Measurements from ENCODE around the gene OASL.

The OASL gene

DNA sequence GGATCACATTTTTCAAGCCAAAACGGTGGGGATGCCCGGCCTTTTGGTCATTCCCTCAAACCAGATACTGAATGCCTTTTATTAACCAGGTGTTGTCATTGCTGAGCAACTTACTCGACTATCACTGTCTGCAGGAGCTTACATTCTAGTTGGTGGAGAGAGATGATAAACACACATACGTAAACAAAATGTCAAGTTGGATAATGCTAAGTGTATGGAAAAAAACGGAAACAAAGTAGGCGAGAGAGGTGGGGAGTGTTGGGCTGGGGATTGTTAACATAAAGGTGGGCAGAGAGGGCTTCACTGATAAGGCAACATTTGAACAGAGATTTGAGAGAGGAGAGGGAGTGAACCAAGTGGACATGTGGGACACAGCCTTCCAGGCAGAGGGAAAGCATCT, 27.2 kb downstream of the OASL start:
- Histone ChIP-seq H3K4me3 (IDR thresholded peaks at IDR 0.05; ENCODE audit: insufficient read depth, low read depth, low read length) (no peak overlapping the region), H3K4me2 (no peak overlapping the region), H3K9ac (no peak overlapping the region), H3K27me3 (ENCODE audit: insufficient read depth, low read depth) (no peaks in the 10 kb centered on the region), H2AFZ (ENCODE audit: low read depth) (no peak overlapping the region), H3K79me2 (ENCODE audit: insufficient read depth, low read depth) (no peaks in the 10 kb centered on the region; the same call in 1 of the 2 replicates), H3K27ac (no peak overlapping the region), H3K4me1 (ENCODE audit: low read depth, poor library complexity, severe bottlenecking) (peaks cover 6% of the 10 kb centered on the region), H3K36me3 (ENCODE audit: insufficient read depth) (no peaks in the 10 kb centered on the region), H4K20me1 (ENCODE audit: insufficient read depth) (no peaks in the 10 kb centered on the region)
- TF ChIP-seq, protein P1, sequence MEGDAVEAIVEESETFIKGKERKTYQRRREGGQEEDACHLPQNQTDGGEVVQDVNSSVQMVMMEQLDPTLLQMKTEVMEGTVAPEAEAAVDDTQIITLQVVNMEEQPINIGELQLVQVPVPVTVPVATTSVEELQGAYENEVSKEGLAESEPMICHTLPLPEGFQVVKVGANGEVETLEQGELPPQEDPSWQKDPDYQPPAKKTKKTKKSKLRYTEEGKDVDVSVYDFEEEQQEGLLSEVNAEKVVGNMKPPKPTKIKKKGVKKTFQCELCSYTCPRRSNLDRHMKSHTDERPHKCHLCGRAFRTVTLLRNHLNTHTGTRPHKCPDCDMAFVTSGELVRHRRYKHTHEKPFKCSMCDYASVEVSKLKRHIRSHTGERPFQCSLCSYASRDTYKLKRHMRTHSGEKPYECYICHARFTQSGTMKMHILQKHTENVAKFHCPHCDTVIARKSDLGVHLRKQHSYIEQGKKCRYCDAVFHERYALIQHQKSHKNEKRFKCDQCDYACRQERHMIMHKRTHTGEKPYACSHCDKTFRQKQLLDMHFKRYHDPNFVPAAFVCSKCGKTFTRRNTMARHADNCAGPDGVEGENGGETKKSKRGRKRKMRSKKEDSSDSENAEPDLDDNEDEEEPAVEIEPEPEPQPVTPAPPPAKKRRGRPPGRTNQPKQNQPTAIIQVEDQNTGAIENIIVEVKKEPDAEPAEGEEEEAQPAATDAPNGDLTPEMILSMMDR (conservative IDR thresholded peaks at IDR 0.05; ENCODE audit: low read depth, low read length) = no peak

DNA sequence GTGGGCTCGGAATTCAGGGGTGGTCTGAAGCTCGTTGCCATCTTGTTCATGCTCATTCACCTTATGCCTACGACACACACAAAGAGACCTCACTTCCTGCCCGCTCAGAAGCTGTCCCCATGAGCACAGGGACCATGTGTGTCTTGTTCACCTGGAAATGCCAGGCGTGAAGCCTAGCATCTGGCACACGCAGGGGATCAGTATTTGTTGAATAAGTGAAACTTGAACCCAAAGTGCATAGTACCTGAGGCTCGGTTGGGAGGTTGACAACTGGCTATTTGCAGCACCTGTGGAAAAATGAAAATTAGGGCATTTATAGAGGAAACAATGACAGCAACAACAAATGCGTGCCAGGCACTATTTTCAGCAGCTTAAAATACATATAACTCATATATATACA, 28.2 kb downstream of the OASL start:
- Histone ChIP-seq H3K79me2 (ENCODE audit: insufficient read depth, low read depth) (no peaks in the 10 kb centered on the region; the same call in 1 of the 2 replicates), H3K27me3 (ENCODE audit: insufficient read depth, low read depth) (no peaks in the 10 kb centered on the region), H3K4me2 (no peak overlapping the region), H3K9ac (no peak overlapping the region), H3K27ac (no peak overlapping the region), H2AFZ (ENCODE audit: low read depth) (no peak overlapping the region), H3K36me3 (ENCODE audit: insufficient read depth) (no peaks in the 10 kb centered on the region), H3K4me1 (ENCODE audit: low read depth, poor library complexity, severe bottlenecking) (peaks cover 6% of the 10 kb centered on the region), H4K20me1 (ENCODE audit: insufficient read depth) (no peaks in the 10 kb centered on the region), H3K4me3 (IDR thresholded peaks at IDR 0.05; ENCODE audit: insufficient read depth, low read depth, low read length) (no peak overlapping the region)
- TF ChIP-seq, protein P1 (conservative IDR thresholded peaks at IDR 0.05; ENCODE audit: low read depth, low read length) = no peak

DNA sequence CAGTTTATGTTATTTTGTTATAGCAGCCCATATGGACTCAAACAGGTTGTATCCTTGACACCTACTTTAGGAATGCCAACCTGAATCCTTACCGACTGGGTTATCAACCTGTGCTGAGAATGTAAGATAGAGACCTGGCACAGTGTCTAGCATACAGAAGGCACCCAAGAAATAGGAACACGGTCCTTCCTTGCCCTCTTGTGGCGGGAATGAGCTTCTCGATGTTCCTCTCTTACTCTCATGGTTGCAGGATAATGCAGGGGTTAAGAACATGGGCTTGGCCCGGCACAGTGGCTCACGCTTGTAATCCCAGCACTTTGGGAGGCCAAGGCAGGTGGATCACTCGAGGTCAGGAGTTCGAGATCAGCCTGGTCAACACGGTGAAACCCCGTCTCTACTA, 29.3 kb downstream of the OASL start:
- no peak overlapping the region for H3K9ac ChIP-seq
- no peaks in the 10 kb centered on the region for H4K20me1 ChIP-seq (ENCODE audit: insufficient read depth)

DNA sequence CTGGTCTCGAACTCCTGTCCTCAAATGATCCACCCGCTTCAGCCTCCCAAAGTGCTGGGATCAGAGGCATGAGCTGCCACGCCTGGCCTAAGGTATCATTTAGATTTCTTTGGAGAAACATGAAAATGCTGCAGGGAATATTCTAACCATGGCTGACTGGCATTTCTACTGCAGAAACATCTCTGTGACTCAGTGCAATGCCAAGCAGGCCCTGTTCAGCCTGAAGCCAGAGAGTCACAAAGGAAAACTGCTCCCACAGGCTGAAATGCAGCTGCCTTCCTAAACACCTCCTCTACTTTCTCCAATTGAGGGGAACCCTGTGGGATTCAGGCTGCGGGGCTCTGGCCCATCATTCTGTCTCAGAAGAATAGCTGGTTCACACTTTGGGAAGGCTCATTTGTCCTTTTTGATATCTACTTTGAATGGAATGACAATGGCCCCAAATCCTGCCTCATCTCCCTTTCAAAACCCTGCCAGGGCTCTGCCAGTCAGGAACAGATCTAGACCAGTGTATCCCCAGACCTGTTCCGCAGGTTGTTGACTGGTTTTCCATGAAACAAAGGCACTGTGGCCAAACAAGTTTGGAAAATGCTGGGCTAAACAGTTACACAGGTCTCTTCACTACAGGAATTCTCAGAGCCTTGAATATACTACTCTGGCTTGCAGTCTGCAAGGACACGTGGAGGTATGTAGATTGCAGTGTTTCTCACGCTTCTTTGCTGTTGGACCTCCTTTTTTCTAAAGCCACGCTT, 30.5 kb downstream of the OASL start:
- H3K27ac ChIP-seq = no peak overlapping the region
- no peaks in the 10 kb centered on the region for H3K36me3 ChIP-seq (ENCODE audit: insufficient read depth)
- H3K4me2 ChIP-seq = no peak overlapping the region
- H3K27me3 ChIP-seq (ENCODE audit: insufficient read depth, low read depth) = no peaks in the 10 kb centered on the region
- H3K79me2 ChIP-seq (ENCODE audit: insufficient read depth, low read depth) = no peaks in the 10 kb centered on the region
- H3K4me3 ChIP-seq (IDR thresholded peaks at IDR 0.05; ENCODE audit: insufficient read depth, low read depth, low read length) = no peak overlapping the region
- H4K20me1 ChIP-seq (ENCODE audit: insufficient read depth) = no peaks in the 10 kb centered on the region
- TF ChIP-seq, protein P1 (conservative IDR thresholded peaks at IDR 0.05; ENCODE audit: low read depth, low read length) = no peak
- no peaks in the 10 kb centered on the region for H3K4me1 ChIP-seq (ENCODE audit: low read depth, poor library complexity, severe bottlenecking)
- H3K9ac ChIP-seq = no peak overlapping the region
- H2AFZ ChIP-seq (ENCODE audit: low read depth) = no peak overlapping the region

More for the DNA sequence above, 29.3 kb downstream of the OASL start:
- Histone ChIP-seq H3K4me3 (IDR thresholded peaks at IDR 0.05; ENCODE audit: insufficient read depth, low read depth, low read length) (no peak overlapping the region), H3K27ac (no peak overlapping the region), H3K27me3 (ENCODE audit: insufficient read depth, low read depth) (no peaks in the 10 kb centered on the region), H3K4me1 (ENCODE audit: low read depth, poor library complexity, severe bottlenecking) (no peaks in the 10 kb centered on the region), H3K36me3 (ENCODE audit: insufficient read depth) (no peaks in the 10 kb centered on the region), H2AFZ (ENCODE audit: low read depth) (no peak overlapping the region), H3K4me2 (no peak overlapping the region), H3K79me2 (ENCODE audit: insufficient read depth, low read depth) (no peaks in the 10 kb centered on the region; the same call in 1 of the 2 replicates)
- TF ChIP-seq, protein P1 (conservative IDR thresholded peaks at IDR 0.05; ENCODE audit: low read depth, low read length) = no peak

All from KMS-11 (cell line).